OCI-LY7 (cell line): ENCODE results near the gene GPATCH8. TPM values are rescaled to one million over a fixed set of nuclear protein-coding genes. Genes with fewer than 3 reads are reported as not detected.

ENCODE experiments used
- BruUV-seq: library from RNA; stranded (reverse); fragments of 400-500 nt; replicated peaks from 2 replicates; lab custom pipeline; 2021; lab: Mats Ljungman, UMichigan
- CTCF ChIA-PET: fragments of 300-600 bp; sonication (Branson Sonifier 250); formaldehyde crosslinking; loops from one replicate; lab custom pipeline; 2022; ENCODE audit warnings: antibody characterized with exemption; ENCODE audit not compliant: unreplicated experiment; lab: Charles Lee
- POLR2A ChIA-PET: fragments of 300-600 bp; sonication (Branson Sonifier 250); formaldehyde crosslinking; loops from one replicate; lab custom pipeline; 2022; ENCODE audit warnings: antibody characterized with exemption; lab: Charles Lee
- DNase-seq: peaks from one replicate; pipeline ENCODE4 v3.0.0-alpha.2; 2015; ENCODE audit warnings: low spot score
- H2AFZ ChIP-seq: fragments of 200-600 bp; sonication (generic), shearing (Covaris generic); 2 replicates; pipeline ENCODE4 v1.6.1; 2014; ENCODE audit warnings: mild to moderate bottlenecking, antibody characterized with exemption, low read length, moderate library complexity
- H3K27ac ChIP-seq: fragments of 200-600 bp; sonication (generic); 2 replicates; pipeline ENCODE4 v1.5.1; 2014; ENCODE audit warnings: mixed run types, low read depth, mild to moderate bottlenecking, moderate library complexity, low read length, inconsistent platforms; ENCODE audit not compliant: poor library complexity, severe bottlenecking
- H3K36me3 ChIP-seq: fragments of 200-600 bp; sonication (generic); 2 replicates; pipeline ENCODE4 v1.6.1; 2014; ENCODE audit warnings: mild to moderate bottlenecking, antibody characterized with exemption, low read length, moderate library complexity, mixed read lengths; ENCODE audit not compliant: insufficient read depth
- H3K4me1 ChIP-seq: fragments of 200-600 bp; sonication (generic); 2 replicates; pipeline ENCODE4 v1.5.1; 2014; ENCODE audit warnings: mild to moderate bottlenecking, low read length; ENCODE audit not compliant: insufficient read depth, poor library complexity, severe bottlenecking
- H3K4me2 ChIP-seq: fragments of 200-600 bp; sonication (generic); 2 replicates; pipeline ENCODE4 v1.6.1; 2014; ENCODE audit warnings: mild to moderate bottlenecking, low read length
- H3K4me3 ChIP-seq: fragments of 200-600 bp; sonication (generic); 2 replicates; pipeline ENCODE4 v1.5.1; 2014; ENCODE audit warnings: mild to moderate bottlenecking, low read depth, low read length; ENCODE audit not compliant: poor library complexity, severe bottlenecking
- H3K79me2 ChIP-seq: fragments of 200-600 bp; sonication (generic); 2 replicates; pipeline ENCODE4 v1.6.1; 2016; ENCODE audit warnings: low read depth, mild to moderate bottlenecking, low read length, moderate library complexity, mixed read lengths; ENCODE audit not compliant: insufficient read depth
- H3K9me2 ChIP-seq: fragments of 200-600 bp; sonication (generic); 2 replicates; pipeline ENCODE4 v1.6.1; 2016; ENCODE audit warnings: mild to moderate bottlenecking, low read length, mixed read lengths; ENCODE audit not compliant: insufficient read depth
- H3K9me3 ChIP-seq: fragments of 200-600 bp; sonication (generic); 2 replicates; pipeline ENCODE4 v1.6.1; 2014; ENCODE audit warnings: mild to moderate bottlenecking, mixed run types, low read length, mixed read lengths
- H4K20me1 ChIP-seq: fragments of 200-600 bp; sonication (generic); 2 replicates; pipeline ENCODE4 v1.6.1; 2014; ENCODE audit warnings: mild to moderate bottlenecking, antibody characterized with exemption, low read length, moderate library complexity, mixed read lengths; ENCODE audit not compliant: insufficient read depth
- EZH2phosphoT487 ChIP-seq: fragments of 200-600 bp; sonication (generic); IDR thresholded peaks from 2 replicates; pipeline ENCODE4 v1.6.1; 2018; ENCODE audit warnings: low read depth, borderline replicate concordance, mild to moderate bottlenecking, mixed run types, antibody characterized with exemption, low read length, moderate library complexity, mixed read lengths
- intact Hi-C: fragments of 100-400 bp; cut with micrococcal nuclease; formaldehyde crosslinking; loops from one replicate; pipeline ENCODE4 v1.10.0; 2022; ENCODE audit not compliant: unreplicated experiment
- total RNA-seq, 2 experiments: library from RNA; depleted of rRNA in 1 of 2; stranded (reverse); fragments of >200 nt in 1 of 2; shearing (Covaris generic) in 1 of 2; gene quantifications; 2 replicates each; pipeline ENCODE4 v1.2.3, GENCODE V29; 2014 to 2022
- TF ChIP-seq, protein P1 (sequence below): fragments of 200-600 bp; sonication (generic); conservative IDR thresholded peaks from 2 replicates; pipeline ENCODE4 v1.5.1; 2014; ENCODE audit warnings: mild to moderate bottlenecking, antibody characterized with exemption, low read length, moderate library complexity, mixed read lengths

Gene GPATCH8
- total RNA-seq, 2 experiments from 2014 or later = 24.7 to 61.1 TPM

DNA sequence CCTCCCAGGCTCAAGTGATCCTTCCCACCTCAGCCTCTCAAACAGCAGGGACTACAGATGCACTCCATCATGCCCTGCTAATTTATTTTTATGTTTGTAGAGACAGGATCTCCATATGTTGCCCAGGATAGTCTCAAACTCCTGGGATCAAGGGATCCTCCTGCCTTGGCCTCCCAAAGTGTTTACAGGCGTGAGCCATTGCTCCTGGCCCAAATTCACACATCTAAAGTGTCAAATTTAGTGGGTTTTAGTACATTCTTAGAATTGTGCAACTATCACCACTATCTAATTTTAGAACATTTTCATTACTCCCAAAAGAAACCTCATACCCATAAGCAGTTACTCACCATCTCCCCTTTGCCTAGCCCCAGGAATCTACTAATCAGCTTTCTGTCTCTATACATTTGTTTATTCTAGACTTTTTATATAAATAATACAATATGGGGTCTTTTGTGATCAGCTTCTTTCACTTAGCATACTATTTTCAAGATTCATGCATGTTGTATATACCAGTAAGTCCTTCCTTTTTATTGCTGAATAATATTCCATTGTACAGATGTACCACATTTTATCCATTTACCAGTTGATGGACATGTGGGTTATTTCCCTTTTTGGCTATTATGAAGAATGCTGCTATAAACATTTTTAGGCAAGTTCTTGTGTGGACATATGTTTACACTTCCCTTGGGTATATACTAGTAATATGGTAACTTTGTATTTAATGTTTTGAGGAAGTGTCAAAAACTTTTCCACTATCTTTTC is 88.6 kb downstream of the GPATCH8 start:
- H3K4me1 ChIP-seq = no peaks in the 10 kb centered on the region
- peaks cover 56% of the 10 kb centered on the region for H3K36me3 ChIP-seq
- ChIA-PET CTCF (no interaction called here), POLR2A (no interaction called here)
- no TSS peak for BruUV-seq
- no peaks in the 10 kb centered on the region for H3K9me2 ChIP-seq
- H3K9me3 ChIP-seq = no peaks in the 10 kb centered on the region
- no peaks in the 10 kb centered on the region for H4K20me1 ChIP-seq
- no peak overlapping the region for H3K4me2 ChIP-seq
- H3K4me3 ChIP-seq = no peak overlapping the region
- DNase-seq = no peak
- TF ChIP-seq, protein P1, sequence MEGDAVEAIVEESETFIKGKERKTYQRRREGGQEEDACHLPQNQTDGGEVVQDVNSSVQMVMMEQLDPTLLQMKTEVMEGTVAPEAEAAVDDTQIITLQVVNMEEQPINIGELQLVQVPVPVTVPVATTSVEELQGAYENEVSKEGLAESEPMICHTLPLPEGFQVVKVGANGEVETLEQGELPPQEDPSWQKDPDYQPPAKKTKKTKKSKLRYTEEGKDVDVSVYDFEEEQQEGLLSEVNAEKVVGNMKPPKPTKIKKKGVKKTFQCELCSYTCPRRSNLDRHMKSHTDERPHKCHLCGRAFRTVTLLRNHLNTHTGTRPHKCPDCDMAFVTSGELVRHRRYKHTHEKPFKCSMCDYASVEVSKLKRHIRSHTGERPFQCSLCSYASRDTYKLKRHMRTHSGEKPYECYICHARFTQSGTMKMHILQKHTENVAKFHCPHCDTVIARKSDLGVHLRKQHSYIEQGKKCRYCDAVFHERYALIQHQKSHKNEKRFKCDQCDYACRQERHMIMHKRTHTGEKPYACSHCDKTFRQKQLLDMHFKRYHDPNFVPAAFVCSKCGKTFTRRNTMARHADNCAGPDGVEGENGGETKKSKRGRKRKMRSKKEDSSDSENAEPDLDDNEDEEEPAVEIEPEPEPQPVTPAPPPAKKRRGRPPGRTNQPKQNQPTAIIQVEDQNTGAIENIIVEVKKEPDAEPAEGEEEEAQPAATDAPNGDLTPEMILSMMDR = no peak
- TF ChIP-seq EZH2phosphoT487 = no peak
- intact Hi-C loops = no loop called here
- H3K79me2 ChIP-seq = no peaks in the 10 kb centered on the region
- no peak overlapping the region for H3K27ac ChIP-seq
- H2AFZ ChIP-seq = no peak overlapping the region

DNA sequence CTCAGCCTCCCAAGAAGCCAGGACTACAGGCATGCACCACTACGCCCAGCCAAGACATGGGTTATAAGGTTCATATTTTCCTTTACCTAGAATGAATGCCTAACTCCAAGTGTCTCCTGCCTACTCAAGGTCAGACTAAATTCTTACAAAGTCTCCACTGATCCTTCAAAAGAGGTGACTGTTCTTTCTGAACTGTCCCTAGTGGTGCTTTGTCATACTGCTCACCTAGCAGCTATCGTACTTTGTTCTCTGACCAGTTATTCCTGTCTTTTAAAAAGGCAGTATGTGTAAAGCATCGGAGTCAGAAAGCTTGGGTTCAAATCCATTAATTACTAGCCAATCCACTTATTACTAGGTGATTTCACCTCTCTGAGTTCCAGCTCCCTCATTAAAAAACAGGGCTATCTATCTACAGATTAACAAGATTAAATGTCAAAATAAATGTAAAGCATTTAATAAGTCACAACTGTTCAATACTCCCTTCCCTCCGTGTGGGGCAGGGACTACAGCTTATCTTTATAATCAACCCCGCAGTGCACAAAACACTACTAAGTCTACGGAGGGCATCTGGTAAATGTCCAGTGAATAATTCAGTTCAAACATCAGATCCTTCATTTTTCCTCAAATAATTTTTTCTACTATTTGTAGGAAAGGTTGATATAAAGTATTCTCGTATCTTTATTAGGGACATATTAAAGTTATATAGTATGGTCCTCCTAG is 93.7 kb downstream of the GPATCH8 start:
- TF ChIP-seq, protein P1 = no peak
- no peak for TF ChIP-seq EZH2phosphoT487
- Histone ChIP-seq H4K20me1 (no peaks in the 10 kb centered on the region), H3K9me3 (no peaks in the 10 kb centered on the region), H3K9me2 (no peaks in the 10 kb centered on the region), H3K36me3 (peaks cover 35% of the 10 kb centered on the region; the same call in 1 of the 2 replicates), H3K79me2 (no peaks in the 10 kb centered on the region), H3K4me2 (no peak overlapping the region), H3K4me1 (no peaks in the 10 kb centered on the region), H3K27ac (no peak overlapping the region), H2AFZ (no peak overlapping the region), H3K4me3 (no peak overlapping the region)
- no peak for DNase-seq
- POLR2A ChIA-PET = no interaction called here
- no TSS peak for BruUV-seq
- CTCF ChIA-PET = no interaction called here
- intact Hi-C loops = no loop called here

DNA sequence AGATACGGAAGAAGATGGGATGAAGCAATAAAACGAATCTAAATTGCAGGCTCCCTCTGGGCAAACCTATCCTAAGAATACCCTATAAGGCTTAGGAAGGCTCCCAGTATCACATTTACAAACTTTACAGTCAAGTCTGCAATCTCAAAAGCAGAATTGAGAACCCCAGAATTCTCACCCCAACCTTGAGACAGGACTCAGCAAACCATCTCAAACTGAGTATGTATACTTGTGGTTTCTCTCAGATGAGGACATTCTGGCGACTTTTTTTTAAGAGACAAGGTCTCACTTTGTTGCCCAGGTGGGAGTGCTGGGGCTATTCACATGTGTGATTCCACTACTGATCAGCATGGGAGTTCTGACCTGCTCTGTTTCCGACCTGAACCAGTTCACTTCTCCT is 94.4 kb downstream of the GPATCH8 start:
- ChIA-PET POLR2A (no interaction called here), CTCF (no interaction called here)
- H3K9me2 ChIP-seq = no peaks in the 10 kb centered on the region
- no peak for DNase-seq
- no TSS peak for BruUV-seq
- H3K27ac ChIP-seq = no peak overlapping the region
- H2AFZ ChIP-seq = no peak overlapping the region
- H3K36me3 ChIP-seq = peaks cover 38% of the 10 kb centered on the region
- no peaks in the 10 kb centered on the region for H3K4me1 ChIP-seq
- no peaks in the 10 kb centered on the region for H4K20me1 ChIP-seq
- H3K9me3 ChIP-seq = no peaks in the 10 kb centered on the region
- no peak overlapping the region for H3K4me2 ChIP-seq
- no peak overlapping the region for H3K4me3 ChIP-seq
- H3K79me2 ChIP-seq = no peaks in the 10 kb centered on the region
- intact Hi-C loops = no loop called here
- TF ChIP-seq, protein P1 = no peak
- no peak for TF ChIP-seq EZH2phosphoT487
